Amygdala (tissue), 56 donors: ENCODE measurements around the gene OPN1MW.
"Not testable (repeated sequence)": the region's sequence is repeated elsewhere in the genome, so short reads cannot be mapped to it uniquely, and the experiment has no call there.

ENCODE experiments used
- DNase-seq, 56 donors: peaks; one replicate each; lab custom pipeline; 2025; lab: John Stamatoyannopoulos, UW

OPN1MW gene

DNA sequence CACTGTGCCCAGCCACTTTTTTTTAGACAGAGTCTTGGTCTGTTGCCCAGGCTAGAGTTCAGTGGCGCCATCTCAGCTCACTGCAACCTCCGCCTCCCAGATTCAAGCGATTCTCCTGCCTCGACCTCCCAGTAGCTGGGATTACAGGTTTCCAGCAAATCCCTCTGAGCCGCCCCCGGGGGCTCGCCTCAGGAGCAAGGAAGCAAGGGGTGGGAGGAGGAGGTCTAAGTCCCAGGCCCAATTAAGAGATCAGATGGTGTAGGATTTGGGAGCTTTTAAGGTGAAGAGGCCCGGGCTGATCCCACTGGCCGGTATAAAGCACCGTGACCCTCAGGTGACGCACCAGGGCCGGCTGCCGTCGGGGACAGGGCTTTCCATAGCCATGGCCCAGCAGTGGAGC lies at the start of gene OPN1MW:
Gene OPN1MW (plus strand): TSS at position 301 of the 400 bp plus-strand sequence. CDS start 82 bp downstream, at position 383.
- DNase-seq = not testable (repeated sequence)

DNA sequence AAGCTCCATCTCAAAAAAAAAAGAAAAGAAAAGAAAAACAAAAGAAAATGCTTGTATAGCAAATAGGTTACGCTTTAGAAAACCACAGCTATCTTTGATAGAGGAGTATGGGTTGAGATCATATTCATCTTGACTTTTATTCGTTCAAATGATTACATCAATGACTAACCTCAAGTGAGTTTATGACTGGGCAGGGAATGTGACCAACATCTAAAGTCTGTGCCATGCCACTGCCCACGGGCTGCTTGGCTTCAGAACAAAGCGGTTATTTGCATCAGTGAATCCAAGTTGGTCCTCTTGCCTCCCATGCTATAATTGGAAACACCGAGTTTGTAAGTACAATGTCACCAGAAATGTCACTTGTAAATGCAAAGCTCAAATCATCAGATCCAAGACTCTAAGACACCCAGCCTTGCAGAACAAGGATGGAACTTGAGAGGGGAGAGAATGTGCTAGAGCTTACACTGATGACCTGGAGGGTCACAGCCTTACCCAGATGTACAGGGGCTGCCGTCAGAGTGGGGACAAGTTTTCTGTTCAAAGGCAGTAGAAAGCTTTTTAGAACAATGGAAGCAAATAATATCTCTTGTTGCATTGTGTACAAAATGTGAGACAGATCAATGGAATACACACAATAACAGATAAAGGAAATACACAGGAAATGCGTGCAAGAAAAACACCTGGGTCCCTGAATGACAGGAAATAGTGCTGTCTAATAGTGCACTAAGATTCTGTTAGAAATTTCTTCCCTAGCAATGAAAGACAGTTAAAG lies 46.8 kb upstream of the OPN1MW start:
- DNase-seq = no peak

DNA sequence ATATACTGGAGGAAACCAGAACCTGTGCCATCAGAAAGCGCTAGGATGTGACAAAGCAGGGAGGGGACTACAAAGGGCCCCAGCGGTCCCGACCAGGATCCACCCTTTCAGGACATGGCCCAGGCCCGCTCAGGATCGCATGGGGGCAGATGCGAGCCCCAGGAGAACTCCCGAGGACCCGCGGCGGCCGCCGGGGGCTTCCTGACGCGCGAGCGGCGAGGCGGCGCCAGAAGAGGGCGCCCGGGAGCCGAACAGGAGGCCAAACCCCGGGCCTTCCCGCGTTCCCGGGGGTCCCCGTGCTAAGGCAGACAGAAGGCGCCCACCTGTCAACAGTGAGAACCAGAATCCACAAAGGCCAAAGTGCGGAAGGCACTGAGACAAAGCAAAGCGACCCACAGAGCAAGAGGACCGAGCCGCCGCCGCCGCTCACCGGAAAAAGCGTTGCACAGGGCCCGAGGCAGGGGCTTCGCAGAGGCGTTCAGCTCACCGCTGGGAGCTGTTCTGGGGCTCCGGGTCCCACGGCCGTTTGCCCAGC lies 45.7 kb upstream of the OPN1MW start:
- DNase-seq = peak in 28 of 56 donors; percentile 2 to 56 (median 12)

DNA sequence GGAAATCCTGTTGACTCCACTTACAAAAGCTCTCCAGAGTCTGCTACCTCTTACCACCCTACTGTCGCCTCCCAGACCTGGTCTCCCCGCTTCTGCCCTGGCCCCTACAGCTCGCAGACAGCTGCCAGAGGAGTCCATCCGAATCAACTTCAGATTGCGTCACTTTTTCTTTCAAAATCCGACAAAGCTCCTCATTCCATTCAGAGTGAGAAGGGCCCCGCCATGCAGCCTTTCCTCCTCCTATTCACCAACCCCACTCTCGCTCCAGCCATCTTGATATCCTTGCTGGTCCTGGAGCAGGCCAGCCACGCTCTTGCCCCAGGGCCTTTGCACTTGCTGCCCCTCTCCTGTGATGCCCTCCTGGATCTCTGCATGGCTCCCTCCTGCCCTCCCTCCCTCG lies 43.5 kb upstream of the OPN1MW start:
- no peak for DNase-seq

DNA sequence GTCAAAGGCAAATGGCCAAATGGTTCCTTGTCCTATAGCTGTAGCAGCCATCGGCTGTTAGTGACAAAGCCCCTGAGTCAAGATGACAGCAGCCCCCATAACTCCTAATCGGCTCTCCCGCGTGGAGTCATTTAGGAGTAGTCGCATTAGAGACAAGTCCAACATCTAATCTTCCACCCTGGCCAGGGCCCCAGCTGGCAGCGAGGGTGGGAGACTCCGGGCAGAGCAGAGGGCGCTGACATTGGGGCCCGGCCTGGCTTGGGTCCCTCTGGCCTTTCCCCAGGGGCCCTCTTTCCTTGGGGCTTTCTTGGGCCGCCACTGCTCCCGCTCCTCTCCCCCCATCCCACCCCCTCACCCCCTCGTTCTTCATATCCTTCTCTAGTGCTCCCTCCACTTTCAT lies 42.2 kb upstream of the OPN1MW start:
- no peak for DNase-seq

DNA sequence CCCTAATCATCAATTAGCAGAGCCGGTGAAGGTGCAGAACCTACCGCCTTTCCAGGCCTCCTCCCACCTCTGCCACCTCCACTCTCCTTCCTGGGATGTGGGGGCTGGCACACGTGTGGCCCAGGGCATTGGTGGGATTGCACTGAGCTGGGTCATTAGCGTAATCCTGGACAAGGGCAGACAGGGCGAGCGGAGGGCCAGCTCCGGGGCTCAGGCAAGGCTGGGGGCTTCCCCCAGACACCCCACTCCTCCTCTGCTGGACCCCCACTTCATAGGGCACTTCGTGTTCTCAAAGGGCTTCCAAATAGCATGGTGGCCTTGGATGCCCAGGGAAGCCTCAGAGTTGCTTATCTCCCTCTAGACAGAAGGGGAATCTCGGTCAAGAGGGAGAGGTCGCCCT lies 41.7 kb upstream of the OPN1MW start:
- no peak for DNase-seq

DNA sequence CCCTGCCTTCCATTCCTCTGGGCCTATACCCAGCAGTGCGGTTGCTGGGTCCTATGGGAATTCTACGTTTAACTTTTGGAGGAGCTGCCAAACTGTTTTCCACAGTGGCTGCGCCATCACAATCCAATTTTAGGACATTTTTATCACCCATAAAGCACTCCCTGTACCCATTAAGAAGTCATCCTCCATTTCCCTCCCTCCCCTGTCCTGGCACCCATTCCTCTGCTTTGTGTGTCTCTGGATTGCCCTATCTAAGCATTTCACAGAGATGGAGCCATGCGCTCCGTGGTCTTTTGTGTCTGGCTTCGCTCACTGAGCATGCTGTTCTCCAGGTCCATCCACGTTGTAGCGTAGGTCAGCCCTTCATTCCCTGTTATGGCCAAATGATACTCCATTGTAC lies 40.0 kb upstream of the OPN1MW start:
- DNase-seq = no peak

DNA sequence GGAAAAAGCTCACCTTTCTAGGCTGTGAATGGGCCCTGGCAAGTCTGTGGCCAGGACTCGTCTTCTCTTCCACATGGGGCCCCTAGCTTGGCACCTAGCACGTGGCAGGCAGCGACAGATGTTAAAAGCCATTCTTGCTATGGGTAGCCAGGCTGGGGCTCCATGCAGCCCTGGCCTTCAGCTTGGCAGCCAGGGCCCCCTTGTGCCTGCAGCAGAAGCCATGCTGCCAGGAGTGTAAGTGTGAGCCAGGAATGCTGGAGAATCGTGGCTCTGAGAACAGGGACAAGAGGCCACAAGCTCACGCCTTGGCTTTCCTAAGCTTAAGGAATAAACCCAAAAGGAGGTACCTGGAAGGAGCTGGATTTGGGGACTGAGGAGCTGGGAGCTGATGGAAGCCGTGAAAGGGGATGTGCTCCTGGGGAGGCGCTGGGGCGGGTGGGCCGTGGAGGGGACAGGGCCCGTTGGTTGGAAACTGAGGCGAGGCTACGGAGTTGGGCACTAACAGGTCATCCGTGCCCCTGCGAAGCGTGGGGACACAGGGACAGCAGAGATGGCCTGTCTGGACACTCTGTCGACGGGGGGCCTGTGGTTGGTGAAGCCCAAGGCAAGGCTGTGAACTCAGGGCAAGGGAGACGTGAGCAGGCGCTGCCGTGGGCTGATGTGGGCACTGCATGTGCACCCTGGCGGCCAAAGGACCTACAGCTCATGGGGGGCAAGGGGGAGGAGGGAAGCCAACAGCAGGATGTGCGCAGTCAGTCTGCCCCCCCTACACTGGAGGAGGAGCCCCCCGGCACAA lies 39.2 kb upstream of the OPN1MW start:
- no peak for DNase-seq

DNA sequence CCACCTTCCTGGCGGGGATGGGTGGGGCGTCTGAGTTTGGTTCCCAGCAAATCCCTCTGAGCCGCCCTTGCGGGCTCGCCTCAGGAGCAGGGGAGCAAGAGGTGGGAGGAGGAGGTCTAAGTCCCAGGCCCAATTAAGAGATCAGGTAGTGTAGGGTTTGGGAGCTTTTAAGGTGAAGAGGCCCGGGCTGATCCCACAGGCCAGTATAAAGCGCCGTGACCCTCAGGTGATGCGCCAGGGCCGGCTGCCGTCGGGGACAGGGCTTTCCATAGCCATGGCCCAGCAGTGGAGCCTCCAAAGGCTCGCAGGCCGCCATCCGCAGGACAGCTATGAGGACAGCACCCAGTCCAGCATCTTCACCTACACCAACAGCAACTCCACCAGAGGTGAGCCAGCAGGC lies 38.4 kb upstream of the OPN1MW start, which contains the start of gene OPN1LW:
Gene OPN1LW (plus strand): TSS at position 234 of the 400 bp plus-strand sequence. CDS start 41 bp downstream, at position 275.
- DNase-seq = not testable (repeated sequence)

DNA sequence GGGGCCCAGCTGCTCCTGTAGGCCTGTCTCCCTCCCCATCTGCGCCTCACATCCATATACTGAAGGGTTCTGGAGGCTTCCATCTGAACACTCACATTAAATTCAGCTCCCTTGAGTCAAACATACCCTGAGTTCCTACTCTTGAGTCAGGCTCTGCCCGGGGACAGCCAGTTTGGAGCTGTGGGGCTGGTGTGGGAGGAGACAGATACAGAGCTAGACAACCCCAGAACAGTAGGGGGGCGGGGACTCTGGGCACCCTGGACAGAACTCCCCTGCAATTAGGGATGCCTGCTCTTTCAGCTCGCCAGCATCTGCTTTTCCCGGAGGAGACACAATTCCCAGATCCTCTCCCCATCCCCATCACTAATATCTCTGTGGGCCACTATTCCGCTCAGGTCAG lies 31.4 kb upstream of the OPN1MW start:
- DNase-seq = not testable (repeated sequence)

DNA sequence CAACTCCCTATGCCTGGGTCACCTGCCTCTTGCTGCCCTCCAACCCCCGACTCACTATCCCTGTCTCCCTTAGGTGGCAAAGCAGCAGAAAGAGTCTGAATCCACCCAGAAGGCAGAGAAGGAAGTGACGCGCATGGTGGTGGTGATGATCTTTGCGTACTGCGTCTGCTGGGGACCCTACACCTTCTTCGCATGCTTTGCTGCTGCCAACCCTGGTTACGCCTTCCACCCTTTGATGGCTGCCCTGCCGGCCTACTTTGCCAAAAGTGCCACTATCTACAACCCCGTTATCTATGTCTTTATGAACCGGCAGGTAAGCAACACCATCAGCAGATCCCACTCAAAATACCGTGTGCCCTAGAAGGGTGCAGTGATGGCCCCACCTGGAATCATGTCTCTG lies 26.2 kb upstream of the OPN1MW start:
- not testable (repeated sequence) for DNase-seq

DNA sequence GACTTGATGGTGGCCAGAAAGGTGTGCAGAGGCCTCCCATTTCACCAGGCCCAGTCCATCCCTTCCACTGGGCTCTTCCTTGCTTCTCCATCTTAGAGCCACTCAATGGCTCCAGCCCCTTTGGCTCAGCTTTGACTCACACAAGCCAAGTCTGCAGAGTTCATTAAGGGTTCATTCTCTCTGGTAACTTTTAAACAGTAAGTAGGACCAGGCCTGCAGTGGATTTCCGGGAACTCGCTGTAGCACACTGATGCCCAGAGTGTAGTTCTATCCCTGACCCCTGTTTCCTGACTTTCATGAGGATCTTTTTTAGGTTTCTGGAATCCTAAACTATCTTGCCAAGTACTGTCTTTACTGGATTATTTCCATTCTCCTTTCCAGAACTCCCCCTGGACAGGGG lies 25.2 kb upstream of the OPN1MW start:
- DNase-seq = not testable (repeated sequence)

DNA sequence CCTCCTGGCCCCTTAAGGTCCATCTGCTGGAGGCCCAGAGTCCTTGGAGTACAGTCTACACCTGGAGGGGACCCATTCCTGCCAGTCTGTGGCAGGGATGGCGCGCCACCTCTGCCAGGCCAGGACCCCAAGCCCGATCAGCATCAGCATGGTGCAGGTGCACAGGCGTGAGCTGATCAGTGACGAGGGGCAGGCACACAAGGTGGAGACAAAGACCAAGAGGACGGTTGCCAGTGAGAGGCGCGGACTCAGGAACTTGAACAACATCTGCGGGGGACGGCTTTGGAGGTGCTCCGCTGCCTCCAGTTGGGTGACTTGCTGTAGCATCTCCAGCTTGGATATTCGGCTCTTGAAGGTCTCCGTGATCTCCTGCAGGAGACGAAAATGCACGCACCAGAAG lies 23.1 kb upstream of the OPN1MW start:
- DNase-seq = not testable (repeated sequence)

DNA sequence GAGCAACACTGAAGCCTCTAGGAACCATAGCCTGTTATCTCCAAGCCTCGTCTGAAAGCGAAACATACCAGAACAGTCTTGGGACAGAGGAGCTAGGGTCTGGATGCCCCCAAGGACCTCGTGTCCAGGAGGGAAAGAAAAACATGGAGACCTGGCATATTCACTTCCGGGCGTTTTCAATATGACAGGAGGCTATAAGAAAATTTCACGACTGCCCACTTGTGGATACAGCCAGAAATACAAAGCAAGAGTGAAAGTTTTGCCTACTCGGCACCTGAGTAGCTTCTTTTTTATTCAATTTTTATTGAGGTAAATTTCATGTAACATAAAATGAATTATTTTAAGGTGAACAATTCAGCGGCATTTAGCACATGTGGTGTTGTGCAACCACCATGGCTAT lies 17.5 kb upstream of the OPN1MW start:
- not testable (repeated sequence) for DNase-seq

DNA sequence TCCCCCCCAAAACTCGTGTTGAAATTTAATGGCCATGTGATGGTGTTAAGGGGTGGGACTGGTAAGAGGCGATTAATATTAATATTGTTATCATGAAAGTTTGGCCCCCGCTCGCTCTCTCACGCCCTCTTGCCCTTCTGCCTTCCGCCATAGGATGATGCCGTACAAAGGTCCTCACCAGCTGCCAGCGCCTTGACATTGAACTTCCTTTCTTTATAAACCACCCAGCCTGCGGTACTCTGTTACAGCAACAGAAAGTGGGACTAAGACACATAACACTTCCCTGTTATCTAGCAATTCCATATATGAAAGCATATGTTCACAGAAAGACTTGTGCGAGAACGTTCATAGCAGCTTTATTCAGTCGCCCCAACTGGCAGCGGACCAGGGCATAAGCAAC lies 14.0 kb upstream of the OPN1MW start:
- DNase-seq = not testable (repeated sequence)

DNA sequence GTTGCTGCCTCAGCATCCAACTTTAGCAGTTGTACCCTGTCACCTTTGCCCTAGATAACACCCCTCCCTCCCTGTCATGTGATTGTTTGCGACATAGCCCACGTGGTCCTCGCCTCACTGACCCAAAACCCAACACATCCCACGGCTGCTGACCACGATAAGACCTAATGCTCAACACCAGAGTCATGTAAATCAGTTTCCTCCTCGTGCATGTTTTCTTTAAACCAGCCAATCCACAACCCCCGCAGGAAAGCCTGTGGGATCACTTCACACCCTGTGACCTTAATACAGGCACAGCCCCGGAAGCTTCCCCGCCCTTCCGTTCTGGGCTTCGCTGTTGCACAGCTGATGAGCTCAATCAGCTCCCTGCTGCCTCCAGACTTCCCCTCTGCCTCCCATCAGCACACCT lies 9.9 kb upstream of the OPN1MW start:
- DNase-seq = not testable (repeated sequence)

DNA sequence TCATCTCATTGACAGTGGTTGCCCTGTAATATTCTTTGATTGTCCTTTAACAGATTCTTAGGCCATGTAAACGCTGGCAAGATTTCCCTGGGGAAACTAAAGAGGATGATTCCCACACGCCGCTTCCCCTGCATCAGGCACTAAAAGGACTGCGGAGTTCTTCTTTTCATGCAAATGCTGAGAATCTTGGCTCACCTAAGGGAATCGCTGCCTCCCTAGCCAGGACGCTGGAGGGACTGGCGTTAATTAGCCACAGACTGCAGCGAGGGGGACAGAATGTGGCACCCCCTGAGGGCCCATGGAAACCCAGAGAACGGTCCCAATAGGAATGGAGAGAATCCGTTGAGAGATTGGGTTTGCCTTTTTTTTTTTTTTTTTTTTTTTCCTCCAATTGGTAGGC lies 8.0 kb upstream of the OPN1MW start:
- DNase-seq = not testable (repeated sequence)

DNA sequence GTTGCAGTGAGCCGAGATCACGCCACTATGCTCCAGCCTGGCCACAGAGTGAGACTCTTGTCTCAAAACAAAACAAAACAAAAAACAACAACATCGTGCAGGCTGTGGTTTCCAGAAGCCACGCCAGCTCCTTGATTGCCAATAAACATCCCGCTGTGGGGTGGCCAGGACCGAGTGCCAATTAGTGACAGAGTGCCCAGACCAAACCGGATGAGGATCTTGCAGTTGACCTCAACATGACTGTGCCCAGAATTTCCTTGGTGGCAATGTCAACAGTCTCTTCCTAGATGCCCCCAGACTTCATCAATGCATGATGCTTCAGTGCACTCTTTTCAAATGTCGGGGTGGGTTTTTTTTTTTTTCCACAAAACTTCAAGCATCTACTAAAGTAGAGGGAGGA lies 1.4 kb downstream of the OPN1MW start:
- DNase-seq = not testable (repeated sequence)

DNA sequence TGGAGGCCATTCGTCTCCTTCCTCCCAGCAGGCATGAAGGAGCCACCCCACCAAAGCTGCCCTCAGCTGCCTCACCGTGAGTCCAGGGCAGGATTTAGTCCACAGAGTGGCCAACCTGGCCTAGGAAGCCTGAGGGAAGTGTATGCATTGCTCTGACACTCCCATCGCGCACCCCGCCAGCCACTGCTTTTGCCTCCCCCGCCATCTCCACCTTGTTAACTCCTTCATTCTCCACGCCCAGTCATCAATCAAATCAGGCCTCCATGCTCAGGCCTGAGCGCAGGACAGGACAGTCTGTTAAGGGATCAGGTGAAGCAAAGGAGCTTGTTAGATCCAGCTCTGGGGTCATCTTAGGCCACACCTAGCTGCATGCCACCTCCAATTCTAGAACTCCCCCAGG lies 10.4 kb downstream of the OPN1MW start:
- DNase-seq = not testable (repeated sequence)

DNA sequence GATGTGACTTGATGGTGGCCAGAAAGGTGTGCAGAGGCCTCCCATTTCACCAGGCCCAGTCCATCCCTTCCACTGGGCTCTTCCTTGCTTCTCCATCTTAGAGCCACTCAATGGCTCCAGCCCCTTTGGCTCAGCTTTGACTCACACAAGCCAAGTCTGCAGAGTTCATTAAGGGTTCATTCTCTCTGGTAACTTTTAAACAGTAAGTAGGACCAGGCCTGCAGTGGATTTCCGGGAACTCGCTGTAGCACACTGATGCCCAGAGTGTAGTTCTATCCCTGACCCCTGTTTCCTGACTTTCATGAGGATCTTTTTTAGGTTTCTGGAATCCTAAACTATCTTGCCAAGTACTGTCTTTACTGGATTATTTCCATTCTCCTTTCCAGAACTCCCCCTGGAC lies 11.9 kb downstream of the OPN1MW start:
- DNase-seq = not testable (repeated sequence)

DNA sequence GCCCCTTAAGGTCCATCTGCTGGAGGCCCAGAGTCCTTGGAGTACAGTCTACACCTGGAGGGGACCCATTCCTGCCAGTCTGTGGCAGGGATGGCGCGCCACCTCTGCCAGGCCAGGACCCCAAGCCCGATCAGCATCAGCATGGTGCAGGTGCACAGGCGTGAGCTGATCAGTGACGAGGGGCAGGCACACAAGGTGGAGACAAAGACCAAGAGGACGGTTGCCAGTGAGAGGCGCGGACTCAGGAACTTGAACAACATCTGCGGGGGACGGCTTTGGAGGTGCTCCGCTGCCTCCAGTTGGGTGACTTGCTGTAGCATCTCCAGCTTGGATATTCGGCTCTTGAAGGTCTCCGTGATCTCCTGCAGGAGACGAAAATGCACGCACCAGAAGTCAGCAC lies 14.1 kb downstream of the OPN1MW start:
- DNase-seq = not testable (repeated sequence)
